HCT116 (cell line): Measurements from ENCODE around the gene HMX1. TPM values are rescaled to one million over a fixed set of nuclear protein-coding genes. Genes with fewer than 3 reads are reported as not detected.

Source experiments
- ATAC-seq: fragments of 200-7000 bp; cut with Tn5 transposase; 2 replicates; pipeline ENCODE4 v1.9.1; 2020; ENCODE audit warnings: mild to moderate bottlenecking, moderate library complexity
- BruUV-seq: library from RNA; stranded (reverse); fragments of 400-500 nt; replicated peaks from 2 replicates; lab custom pipeline; 2021; lab: Mats Ljungman, UMichigan
- CTCF ChIA-PET: fragments of 300-600 bp; sonication (Branson Sonifier 250); formaldehyde crosslinking; loops from one replicate; lab custom pipeline; 2021; ENCODE audit warnings: antibody characterized with exemption; lab: Charles Lee
- POLR2A ChIA-PET: fragments of 300-600, 350-600 bp; sonication (Branson Sonifier 250); formaldehyde crosslinking; loops from one replicate; lab custom pipeline; 2021; ENCODE audit warnings: antibody characterized with exemption; lab: Charles Lee
- RAD21 ChIA-PET, 2 experiments: fragments of 300-600 bp; sonication (Branson Sonifier 250); formaldehyde crosslinking; loops; one replicate each; lab custom pipeline; 2023; ENCODE audit warnings: low total read pairs in 2 of 2; ENCODE audit not compliant: uncharacterized antibody in 2 of 2, unreplicated experiment in 2 of 2, low non-redundant PET in 1 of 2; lab: Charles Lee
- DNase-seq: peaks from one replicate; pipeline ENCODE4 v3.0.0-alpha.2; 2010; ENCODE audit warnings: low read depth, low spot score
- H2AFZ ChIP-seq: fragments of 200-600 bp; shearing (Covaris generic), sonication (generic); 2 replicates; pipeline ENCODE4 v1.6.1; 2017; ENCODE audit warnings: low read depth, mixed run types, mixed read lengths, antibody characterized with exemption, low read length; ENCODE audit not compliant: poor library complexity, severe bottlenecking
- H3K27ac ChIP-seq: 2 replicates; pipeline ENCODE4 v1.5.1; 2012; ENCODE audit warnings: low read depth, low read length
- H3K27me3 ChIP-seq: fragments of 200-600 bp; sonication (generic); 2 replicates; pipeline ENCODE4 v1.6.1; 2016; ENCODE audit warnings: mixed run types, low read length, mixed read lengths; ENCODE audit not compliant: insufficient read depth
- H3K36me3 ChIP-seq, 2 experiments: fragments of 200-500 bp in 1 of 2; fragments of 200-600 bp in 1 of 2; sonication (Bioruptor generic) in 1 of 2; sonication (generic) in 1 of 2; 2 replicates each; pipeline versions ENCODE4 v1.5.1 to v1.6.1; 2014 to 2016; ENCODE audit warnings: low read length in 2 of 2, inconsistent platforms in 1 of 2, mixed read lengths in 1 of 2, mixed run types in 1 of 2; ENCODE audit not compliant: insufficient read depth in 2 of 2, control insufficient read depth in 1 of 2
- H3K4me1 ChIP-seq, 2 experiments: fragments of 200-600 bp in 1 of 2; sonication (generic) in 1 of 2; 2 replicates each; pipeline versions ENCODE4 v1.5.1 to v1.6.1; 2012 to 2017; ENCODE audit warnings: low read length in 2 of 2, inconsistent platforms in 1 of 2, mild to moderate bottlenecking in 1 of 2, mixed read lengths in 1 of 2, mixed run types in 1 of 2, moderate library complexity in 1 of 2; ENCODE audit not compliant: insufficient read depth in 2 of 2, control insufficient read depth in 1 of 2
- H3K4me2 ChIP-seq: fragments of 200-600 bp; sonication (generic); 2 replicates; pipeline ENCODE4 v1.6.1; 2017; ENCODE audit warnings: mixed run types, low read length, mixed read lengths
- H3K4me3 ChIP-seq, 2 experiments: fragments of 200-600 bp in 1 of 2; sonication (generic) in 1 of 2; replicated peaks in 1 of 2; 2 replicates each; pipeline ENCODE4 v1.5.1; 2011 to 2016; ENCODE audit warnings: low read length in 2 of 2, control low read depth in 1 of 2, low read depth in 1 of 2, mild to moderate bottlenecking in 1 of 2, mixed read lengths in 1 of 2, mixed run types in 1 of 2
- H3K79me2 ChIP-seq: fragments of 200-600 bp; sonication (generic); 2 replicates; pipeline ENCODE4 v1.6.1; 2017; ENCODE audit warnings: mild to moderate bottlenecking, mixed run types, low read length, moderate library complexity, mixed read lengths; ENCODE audit not compliant: insufficient read depth
- H3K9ac ChIP-seq: fragments of 200-600 bp; sonication (generic); 2 replicates; pipeline ENCODE4 v1.6.1; 2016; ENCODE audit warnings: low read length, mixed read lengths
- H3K9me2 ChIP-seq: fragments of 200-600 bp; sonication (generic), shearing (Covaris generic); 2 replicates; pipeline ENCODE4 v1.6.1; 2017; ENCODE audit warnings: mixed run types, mild to moderate bottlenecking, moderate library complexity; ENCODE audit not compliant: insufficient read depth
- H3K9me3 ChIP-seq, 2 experiments: fragments of 200-500 bp in 1 of 2; fragments of 200-600 bp in 1 of 2; sonication (Bioruptor generic) in 1 of 2; sonication (generic) in 1 of 2; 2 replicates each; pipeline ENCODE4 v1.6.1; 2014 to 2017; ENCODE audit warnings: low read length in 2 of 2, mixed read lengths in 2 of 2, inconsistent platforms in 1 of 2, low read depth in 1 of 2, mild to moderate bottlenecking in 1 of 2, mixed run types in 1 of 2, moderate library complexity in 1 of 2; ENCODE audit not compliant: control insufficient read depth in 1 of 2, insufficient read depth in 1 of 2
- H4K20me1 ChIP-seq: fragments of 200-600 bp; sonication (generic), shearing (Covaris generic); 2 replicates; pipeline ENCODE4 v1.6.1; 2017; ENCODE audit warnings: mixed run types, mild to moderate bottlenecking, moderate library complexity; ENCODE audit not compliant: insufficient read depth
- CEBPB ChIP-seq: IDR thresholded peaks from 2 replicates; pipeline ENCODE4 v1.6.1; 2012; ENCODE audit warnings: low read depth
- ELF1 ChIP-seq: IDR thresholded peaks from 2 replicates; pipeline ENCODE4 v1.6.1; 2012; ENCODE audit warnings: low read depth, borderline replicate concordance
- FOSL1 ChIP-seq: IDR thresholded peaks from 2 replicates; pipeline ENCODE4 v1.6.1; 2012; ENCODE audit warnings: low read depth
- POLR2A ChIP-seq: IDR thresholded peaks from 2 replicates; pipeline ENCODE4 v1.7.0; 2011; ENCODE audit warnings: borderline replicate concordance; ENCODE audit not compliant: insufficient read depth, insufficient read length; ENCODE audit errors: extremely low read depth
- SRF ChIP-seq: IDR thresholded peaks from 2 replicates; pipeline ENCODE4 v1.6.1; 2012; ENCODE audit warnings: low read depth
- YY1 ChIP-seq: IDR thresholded peaks from 2 replicates; pipeline ENCODE4 v1.6.1; 2011; ENCODE audit warnings: low read length, low read depth, moderate library complexity, mild to moderate bottlenecking; ENCODE audit not compliant: insufficient replicate concordance; ENCODE audit errors: extremely low read depth
- ZFX ChIP-seq: fragments of 450-650 bp; IDR thresholded peaks from 2 replicates; pipeline ENCODE4 v1.6.1; 2017
- intact Hi-C: fragments of 100-400 bp; cut with micrococcal nuclease; formaldehyde crosslinking; loops from 2 replicates; pipeline ENCODE4 v1.10.0; 2022
- total RNA-seq: library from RNA; stranded (reverse); gene quantifications from one replicate; pipeline ENCODE4 v1.2.1, GENCODE V29; 2021; ENCODE audit not compliant: unreplicated experiment
- TF ChIP-seq, protein P1 (sequence below): IDR thresholded peaks from 2 replicates; pipeline ENCODE4 v1.6.1; 2012
- TF ChIP-seq, protein P2 (sequence below), 3 experiments: fragments of 200-600 bp in 1 of 3; sonication (generic) in 1 of 3; IDR thresholded peaks in 2 of 3; conservative IDR thresholded peaks in 1 of 3; 2 replicates each; pipeline ENCODE4 v1.5.1; 2012 to 2017; ENCODE audit warnings: low read depth in 2 of 3, low read length in 2 of 3, antibody characterized with exemption in 1 of 3, borderline replicate concordance in 1 of 3, control low read depth in 1 of 3, mild to moderate bottlenecking in 1 of 3, mixed read lengths in 1 of 3, mixed run types in 1 of 3, moderate library complexity in 1 of 3; ENCODE audit not compliant: insufficient read depth in 1 of 3

The HMX1 gene
- total RNA-seq, 1 experiment from 2014 or later = 0.39 TPM

DNA sequence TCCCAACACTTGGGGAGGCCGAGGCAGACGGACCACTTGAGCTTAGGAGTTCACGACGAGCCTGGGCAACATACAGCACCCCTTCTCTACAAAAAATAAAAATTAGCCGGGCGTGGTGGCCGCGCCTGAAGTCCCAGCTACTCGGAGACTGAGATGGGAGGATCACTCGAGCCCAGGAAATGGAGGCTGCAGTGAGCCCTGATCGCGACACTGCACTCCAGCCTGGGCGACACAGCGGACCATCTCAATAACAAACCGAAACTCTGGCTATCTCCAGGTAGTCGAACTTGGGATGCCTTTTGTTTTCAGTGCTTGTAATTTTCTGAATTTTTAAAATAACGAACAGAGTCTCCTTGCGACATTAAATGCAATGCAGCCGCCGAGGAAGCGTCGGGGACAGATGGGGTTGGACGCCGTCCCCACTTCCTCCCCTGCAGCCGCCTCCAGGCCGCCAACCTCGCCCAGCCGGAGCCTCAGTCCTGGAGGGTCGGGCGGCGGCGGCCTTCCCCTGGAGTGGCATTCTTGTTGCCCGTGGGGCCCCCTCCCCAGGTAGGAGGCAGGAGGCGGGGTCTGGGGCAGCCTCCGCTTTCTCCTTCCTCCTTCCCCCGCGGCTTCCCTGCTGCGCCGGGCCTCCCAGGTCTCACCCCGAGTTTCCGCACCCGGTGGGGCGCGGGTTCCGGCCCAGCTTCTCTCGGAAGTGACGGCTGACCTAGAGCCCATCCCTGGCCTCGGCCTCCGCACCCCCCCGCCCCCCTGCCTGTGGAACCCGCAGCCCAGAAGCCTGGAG lies 14.6 kb downstream of the HMX1 start:
- Histone ChIP-seq H3K27ac (no peak overlapping the region), H3K9me3 (no peaks in the 10 kb centered on the region), H3K27me3 (no peaks in the 10 kb centered on the region), H3K36me3 (no peaks in the 10 kb centered on the region), H3K9me2 (no peaks in the 10 kb centered on the region), H3K4me2 (no peak overlapping the region), H2AFZ (no peak overlapping the region), H3K9ac (no peak overlapping the region), H3K4me1 (peaks cover 0 to 6% of the 10 kb centered on the region in 2 experiments; a peak in 1 of 4 replicates), H3K4me3 (no peak overlapping the region), H4K20me1 (no peaks in the 10 kb centered on the region), H3K79me2 (no peaks in the 10 kb centered on the region)
- ChIA-PET POLR2A (no interaction called here), RAD21 (no interaction called here), CTCF (no interaction called here)
- no peak for TF ChIP-seq FOSL1
- no peak for TF ChIP-seq YY1
- no peak for TF ChIP-seq ZFX
- TF ChIP-seq, protein P1, sequence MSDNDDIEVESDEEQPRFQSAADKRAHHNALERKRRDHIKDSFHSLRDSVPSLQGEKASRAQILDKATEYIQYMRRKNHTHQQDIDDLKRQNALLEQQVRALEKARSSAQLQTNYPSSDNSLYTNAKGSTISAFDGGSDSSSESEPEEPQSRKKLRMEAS = no peak
- TF ChIP-seq SRF = no peak
- no peak for TF ChIP-seq ELF1
- TF ChIP-seq CEBPB = no peak
- TF ChIP-seq, protein P2, sequence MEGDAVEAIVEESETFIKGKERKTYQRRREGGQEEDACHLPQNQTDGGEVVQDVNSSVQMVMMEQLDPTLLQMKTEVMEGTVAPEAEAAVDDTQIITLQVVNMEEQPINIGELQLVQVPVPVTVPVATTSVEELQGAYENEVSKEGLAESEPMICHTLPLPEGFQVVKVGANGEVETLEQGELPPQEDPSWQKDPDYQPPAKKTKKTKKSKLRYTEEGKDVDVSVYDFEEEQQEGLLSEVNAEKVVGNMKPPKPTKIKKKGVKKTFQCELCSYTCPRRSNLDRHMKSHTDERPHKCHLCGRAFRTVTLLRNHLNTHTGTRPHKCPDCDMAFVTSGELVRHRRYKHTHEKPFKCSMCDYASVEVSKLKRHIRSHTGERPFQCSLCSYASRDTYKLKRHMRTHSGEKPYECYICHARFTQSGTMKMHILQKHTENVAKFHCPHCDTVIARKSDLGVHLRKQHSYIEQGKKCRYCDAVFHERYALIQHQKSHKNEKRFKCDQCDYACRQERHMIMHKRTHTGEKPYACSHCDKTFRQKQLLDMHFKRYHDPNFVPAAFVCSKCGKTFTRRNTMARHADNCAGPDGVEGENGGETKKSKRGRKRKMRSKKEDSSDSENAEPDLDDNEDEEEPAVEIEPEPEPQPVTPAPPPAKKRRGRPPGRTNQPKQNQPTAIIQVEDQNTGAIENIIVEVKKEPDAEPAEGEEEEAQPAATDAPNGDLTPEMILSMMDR (IDR thresholded peaks at IDR 0.05 in 2 of 3, conservative IDR thresholded peaks at IDR 0.05 in 1 of 3; ENCODE audit: borderline replicate concordance in 1 of 3, insufficient read depth in 1 of 3, low read depth in 2 of 3, low read length in 2 of 3) = no peak
- no peak for TF ChIP-seq POLR2A
- no TSS peak for BruUV-seq
- no peak for DNase-seq
- intact Hi-C loops = no loop called here
- no peak for ATAC-seq
